Middle frontal gyrus (tissue), 1 donor: ENCODE data around the gene UBALD1.
A peak's percentile ranks its signal among the peaks of the same experiment; 100 is the strongest.

Experiments used
- DNase-seq: peaks from one replicate; pipeline ENCODE4 v3.0.0-alpha.2; 2015; ENCODE audit warnings: low spot score; ENCODE audit errors: extremely low spot score

Gene UBALD1

GRCh38 chr16:4646773-4647643 is 32.3 kb upstream of the UBALD1 start:
- DNase-seq, result no peak

- DNase-seq, result no peak
Observed at GRCh38 chr16:4641895-4642294, 27.2 kb upstream of the UBALD1 start.

GRCh38 chr16:4641306-4641687 is 26.6 kb upstream of the UBALD1 start:
- no peak for DNase-seq

- DNase-seq, result no peak
Observed at GRCh38 chr16:4640572-4641305, 26.1 kb upstream of the UBALD1 start.

GRCh38 chr16:4639899-4640509 is 25.3 kb upstream of the UBALD1 start:
- DNase-seq, result no peak

GRCh38 chr16:4637501-4638166 is 22.9 kb upstream of the UBALD1 start:
- DNase-seq, result no peak

GRCh38 chr16:4636196-4636595 is 21.5 kb upstream of the UBALD1 start:
- DNase-seq, result no peak

GRCh38 chr16:4634768-4635167 is 20.1 kb upstream of the UBALD1 start:
- DNase-seq, result no peak

GRCh38 chr16:4633910-4634635 is 19.4 kb upstream of the UBALD1 start:
- DNase-seq, result no peak

GRCh38 chr16:4631444-4631843 is 16.8 kb upstream of the UBALD1 start:
- DNase-seq, result no peak

GRCh38 chr16:4628283-4628682 is 13.6 kb upstream of the UBALD1 start:
- DNase-seq, result no peak

- no peak for DNase-seq
Observed at GRCh38 chr16:4626396-4626795, 11.7 kb upstream of the UBALD1 start.

GRCh38 chr16:4625560-4626159 is 11.0 kb upstream of the UBALD1 start:
- no peak for DNase-seq

GRCh38 chr16:4624827-4625559 is 10.3 kb upstream of the UBALD1 start:
- no peak for DNase-seq

- DNase-seq, result peak; percentile 91
Observed at GRCh38 chr16:4624015-4624826, 9.5 kb upstream of the UBALD1 start, which contains the start of gene MGRN1. Gene MGRN1, plus strand, starts transcription at chr16:4624826. Its CDS starts 135 bp downstream, at chr16:4624961.

GRCh38 chr16:4623593-4623992 is 8.9 kb upstream of the UBALD1 start:
- no peak for DNase-seq

GRCh38 chr16:4618645-4619418 is 4.1 kb upstream of the UBALD1 start:
- no peak for DNase-seq

- no peak for DNase-seq
Observed at GRCh38 chr16:4617880-4618279, 3.2 kb upstream of the UBALD1 start.
